Mesenchymal stem cell (in vitro differentiated cells and primary cell): Measurements from ENCODE around the gene SCUBE1.
A peak's percentile ranks its signal among the peaks of the same experiment; 100 is the strongest.

Experiments
- DNase-seq: peaks from one replicate; pipeline ENCODE4 v3.0.0-alpha.2; 2013
- H2AFZ ChIP-seq: one replicate; pipeline ENCODE4 v1.6.1; 2013; ENCODE audit warnings: low read depth, mild to moderate bottlenecking, control low read depth, inconsistent platforms, low read length, moderate library complexity
- H2AK5ac ChIP-seq: 2 replicates; pipeline ENCODE4 v1.6.1; 2013; ENCODE audit warnings: low read length, moderate library complexity, mild to moderate bottlenecking, inconsistent platforms; ENCODE audit not compliant: severe bottlenecking
- H2BK120ac ChIP-seq: one replicate; pipeline ENCODE4 v1.6.1; 2013; ENCODE audit warnings: low read depth, mild to moderate bottlenecking, inconsistent platforms, low read length, moderate library complexity
- H2BK12ac ChIP-seq, 2 experiments: one replicate each; pipeline ENCODE4 v1.6.1; 2013; ENCODE audit warnings: inconsistent platforms in 2 of 2, low read length in 2 of 2, mild to moderate bottlenecking in 2 of 2, moderate library complexity in 2 of 2, control low read depth in 1 of 2
- H2BK15ac ChIP-seq: one replicate; pipeline ENCODE4 v1.6.1; 2013; ENCODE audit warnings: mild to moderate bottlenecking, low read depth, inconsistent platforms; ENCODE audit not compliant: poor library complexity, severe bottlenecking
- H2BK5ac ChIP-seq: 2 replicates; pipeline ENCODE4 v1.6.1; 2013; ENCODE audit warnings: low read depth, mild to moderate bottlenecking, low read length, control low read depth, inconsistent platforms; ENCODE audit not compliant: poor library complexity, severe bottlenecking
- H3K14ac ChIP-seq, 2 experiments: one replicate each; pipeline ENCODE4 v1.6.1; 2013; ENCODE audit warnings: inconsistent platforms in 2 of 2, low read length in 2 of 2, control low read depth in 1 of 2, mild to moderate bottlenecking in 1 of 2, moderate library complexity in 1 of 2
- H3K18ac ChIP-seq, 2 experiments: one replicate each; pipeline ENCODE4 v1.6.1; 2013; ENCODE audit warnings: inconsistent platforms in 2 of 2, low read length in 2 of 2, control low read depth in 1 of 2, low read depth in 1 of 2, mild to moderate bottlenecking in 1 of 2
- H3K23ac ChIP-seq, 2 experiments: one replicate each; pipeline ENCODE4 v1.6.1; 2013; ENCODE audit warnings: inconsistent platforms in 2 of 2, low read length in 2 of 2, mild to moderate bottlenecking in 2 of 2, moderate library complexity in 2 of 2, control low read depth in 1 of 2
- H3K27ac ChIP-seq: 2 replicates; pipeline ENCODE4 v1.5.1; 2013; ENCODE audit warnings: mild to moderate bottlenecking, moderate library complexity, low read length, control low read depth, inconsistent platforms; ENCODE audit not compliant: poor library complexity, severe bottlenecking
- H3K27me3 ChIP-seq, 2 experiments: 2 replicates each; pipeline versions ENCODE4 v1.6.1 to v1.7.0; 2013; ENCODE audit warnings: low read length in 2 of 2, mild to moderate bottlenecking in 2 of 2, moderate library complexity in 2 of 2, control low read depth in 1 of 2, inconsistent platforms in 1 of 2; ENCODE audit not compliant: control insufficient read depth in 1 of 2, insufficient read depth in 1 of 2
- H3K36me3 ChIP-seq, 2 experiments: 2 replicates each; pipeline versions ENCODE4 v1.6.1 to v1.7.0; 2013; ENCODE audit warnings: low read length in 2 of 2, control low read depth in 1 of 2, inconsistent platforms in 1 of 2, low read depth in 1 of 2, mild to moderate bottlenecking in 1 of 2; ENCODE audit not compliant: insufficient read depth in 2 of 2, control insufficient read depth in 1 of 2
- H3K4ac ChIP-seq, 2 experiments: one replicate each; pipeline ENCODE4 v1.6.1; 2013; ENCODE audit warnings: inconsistent platforms in 2 of 2, low read length in 2 of 2, mild to moderate bottlenecking in 2 of 2, moderate library complexity in 2 of 2, control low read depth in 1 of 2, low read depth in 1 of 2
- H3K4me1 ChIP-seq: 2 replicates; pipeline ENCODE4 v1.6.1; 2013; ENCODE audit warnings: low read depth, low read length, control low read depth; ENCODE audit not compliant: control insufficient read depth, insufficient read depth
- H3K4me2 ChIP-seq: 2 replicates; pipeline ENCODE4 v1.6.1; 2013; ENCODE audit warnings: low read length, mild to moderate bottlenecking, inconsistent platforms; ENCODE audit not compliant: poor library complexity, severe bottlenecking
- H3K4me3 ChIP-seq, 2 experiments: 2 replicates each; pipeline versions ENCODE4 v1.5.1 to v1.7.0; 2013; ENCODE audit warnings: low read length in 2 of 2, mild to moderate bottlenecking in 2 of 2, control low read depth in 1 of 2, low read depth in 1 of 2; ENCODE audit not compliant: insufficient read depth in 1 of 2
- H3K79me1 ChIP-seq: replicated peaks from 2 replicates; pipeline ENCODE4 v1.6.1; 2013; ENCODE audit warnings: mild to moderate bottlenecking, control low read depth, low read length, inconsistent platforms; ENCODE audit not compliant: poor library complexity, severe bottlenecking
- H3K9ac ChIP-seq: 2 replicates; pipeline ENCODE4 v1.7.0; 2013; ENCODE audit warnings: mild to moderate bottlenecking, low read length, moderate library complexity
- H3K9me3 ChIP-seq: 2 replicates; pipeline ENCODE4 v1.7.0; 2013; ENCODE audit warnings: mild to moderate bottlenecking, low read length; ENCODE audit not compliant: control insufficient read depth
- H4K8ac ChIP-seq: one replicate; pipeline ENCODE4 v1.6.1; 2013; ENCODE audit warnings: inconsistent platforms, mild to moderate bottlenecking, low read length, moderate library complexity
- H4K91ac ChIP-seq: one replicate; pipeline ENCODE4 v1.6.1; 2013; ENCODE audit warnings: mild to moderate bottlenecking, low read length, inconsistent platforms
- WGBS: methylation state at CpG from one replicate; pipeline ENCODE4 v1.1.7; 2013; ENCODE audit warnings: mixed read lengths; 5-methylcytosine and 5-hydroxymethylcytosine counted together

SCUBE1 gene

DNA sequence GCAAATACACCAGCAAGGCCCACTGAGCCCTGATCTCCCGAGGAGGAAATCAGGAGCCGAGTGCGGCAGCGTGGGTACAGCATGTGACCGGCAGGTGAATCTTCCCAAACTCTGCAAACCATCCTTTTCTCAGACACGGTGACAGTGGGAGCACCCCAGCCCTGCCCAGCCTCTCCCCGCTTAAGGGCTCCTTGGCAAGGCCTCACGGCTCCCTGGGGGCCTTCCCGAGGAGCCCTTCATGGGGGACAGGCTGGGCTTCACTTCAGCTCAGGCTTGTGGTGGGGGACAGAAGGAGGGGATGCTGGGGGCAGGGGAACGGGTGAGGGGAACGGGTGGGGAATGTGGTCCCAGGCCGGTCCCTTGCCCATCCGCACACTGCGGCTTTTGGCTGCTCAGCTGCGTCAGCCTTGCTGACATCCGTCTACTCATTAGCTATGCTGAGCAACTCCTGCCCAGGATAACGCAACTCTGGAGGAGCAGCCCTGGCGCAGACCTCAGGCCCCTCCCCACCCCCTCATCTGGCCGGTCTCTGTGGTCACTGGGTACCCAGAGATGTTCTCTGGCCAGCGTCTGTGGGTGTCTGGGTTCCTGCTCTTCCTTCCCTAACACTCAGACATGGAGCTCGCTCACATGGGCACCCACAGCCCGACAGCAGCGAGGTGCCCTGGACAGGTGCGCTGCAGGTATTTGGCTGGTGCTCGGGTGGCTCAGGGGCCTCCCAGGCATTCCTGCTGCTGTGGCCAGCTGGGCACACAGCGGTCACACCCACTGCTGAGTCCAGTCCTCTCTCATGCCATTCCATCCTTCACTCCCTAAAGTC lies 134.3 kb downstream of the SCUBE1 start:
- H3K9me3 ChIP-seq = no peaks in the 10 kb centered on the region
- H2BK12ac ChIP-seq = no peak overlapping the region
- no peak overlapping the region for H3K9ac ChIP-seq
- peaks cover 5% of the 10 kb centered on the region for H3K4me1 ChIP-seq
- H3K4me2 ChIP-seq = no peak overlapping the region
- H2BK120ac ChIP-seq = no peak overlapping the region
- no peak overlapping the region for H3K4me3 ChIP-seq
- no peak overlapping the region for H3K14ac ChIP-seq
- no peak overlapping the region for H4K8ac ChIP-seq
- H3K18ac ChIP-seq = no peak overlapping the region
- H3K27me3 ChIP-seq = peaks cover 0 to 41% of the 10 kb centered on the region in 2 experiments
- no peak overlapping the region for H2AFZ ChIP-seq
- 90% methylated on average over 25 of the region's 26 CpGs for WGBS
- no peak overlapping the region for H3K27ac ChIP-seq
- no peak overlapping the region for H3K23ac ChIP-seq
- no peak for DNase-seq
- H3K79me1 ChIP-seq = no peaks in the 10 kb centered on the region
- no peak overlapping the region for H2AK5ac ChIP-seq
- no peaks in the 10 kb centered on the region for H3K36me3 ChIP-seq
- H2BK5ac ChIP-seq = no peak overlapping the region
- H3K4ac ChIP-seq = no peak overlapping the region
- H4K91ac ChIP-seq = no peak overlapping the region
- no peak overlapping the region for H2BK15ac ChIP-seq

DNA sequence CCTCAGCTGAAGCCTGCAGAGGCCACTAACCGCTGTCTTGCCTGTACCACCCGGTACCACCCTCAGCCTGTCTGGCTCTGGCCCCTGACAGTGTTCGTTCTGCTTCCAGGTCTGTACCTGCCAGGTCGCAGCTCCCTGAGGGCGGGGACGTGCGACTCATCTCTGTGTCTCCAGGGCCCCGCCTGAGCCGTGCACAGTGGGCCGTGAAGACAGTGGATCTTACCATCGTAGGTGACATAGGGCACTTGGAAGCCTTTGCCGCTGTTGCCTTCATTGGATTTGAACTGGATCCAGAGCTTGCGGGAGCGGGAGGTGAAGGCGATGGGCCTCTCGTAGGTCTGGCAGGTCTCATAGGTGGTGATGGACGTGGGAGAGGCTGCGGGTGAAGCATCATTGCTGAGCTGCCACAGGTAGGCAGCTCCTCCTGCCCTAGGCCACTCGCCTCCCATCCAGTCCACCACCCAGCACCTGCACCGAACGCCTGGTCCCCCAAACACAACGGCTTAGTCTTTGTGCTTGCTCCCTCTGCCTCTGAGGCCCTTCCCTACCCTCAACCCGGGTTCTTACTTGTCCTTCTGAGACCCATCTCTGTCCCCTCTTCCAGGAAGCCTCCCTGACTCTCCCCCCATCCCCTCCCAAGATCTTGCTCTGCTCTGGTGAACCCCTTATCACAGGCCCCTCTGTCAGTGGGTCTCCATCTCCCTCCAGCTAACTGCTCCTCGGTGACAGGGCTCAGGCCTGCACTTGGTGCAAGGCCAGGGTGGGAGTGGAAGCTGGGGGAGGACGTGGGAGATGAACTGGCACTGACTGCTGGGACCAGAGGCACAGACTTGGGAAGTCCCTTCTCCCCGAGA lies 135.1 kb downstream of the SCUBE1 start:
- no peak overlapping the region for H3K14ac ChIP-seq
- H2AFZ ChIP-seq = no peak overlapping the region
- no peak overlapping the region for H3K23ac ChIP-seq
- peaks cover 0 to 40% of the 10 kb centered on the region in 2 experiments for H3K27me3 ChIP-seq
- H3K4me1 ChIP-seq = peaks cover 3% of the 10 kb centered on the region
- no peak overlapping the region for H2BK15ac ChIP-seq
- H3K4me2 ChIP-seq = no peak overlapping the region
- H4K8ac ChIP-seq = peak overlapping the region; percentile 23
- no peak overlapping the region for H3K4me3 ChIP-seq
- H2BK12ac ChIP-seq = no peak overlapping the region
- H3K36me3 ChIP-seq = no peaks in the 10 kb centered on the region
- H3K27ac ChIP-seq = no peak overlapping the region
- no peak overlapping the region for H2BK120ac ChIP-seq
- H4K91ac ChIP-seq = no peak overlapping the region
- no peak overlapping the region for H3K4ac ChIP-seq
- H2AK5ac ChIP-seq = no peak overlapping the region
- 77% methylated on average over 22 of the region's 26 CpGs for WGBS
- no peak overlapping the region for H3K18ac ChIP-seq
- no peak overlapping the region for H2BK5ac ChIP-seq
- H3K9ac ChIP-seq = no peak overlapping the region
- no peaks in the 10 kb centered on the region for H3K9me3 ChIP-seq
- no peaks in the 10 kb centered on the region for H3K79me1 ChIP-seq
- no peak for DNase-seq

DNA sequence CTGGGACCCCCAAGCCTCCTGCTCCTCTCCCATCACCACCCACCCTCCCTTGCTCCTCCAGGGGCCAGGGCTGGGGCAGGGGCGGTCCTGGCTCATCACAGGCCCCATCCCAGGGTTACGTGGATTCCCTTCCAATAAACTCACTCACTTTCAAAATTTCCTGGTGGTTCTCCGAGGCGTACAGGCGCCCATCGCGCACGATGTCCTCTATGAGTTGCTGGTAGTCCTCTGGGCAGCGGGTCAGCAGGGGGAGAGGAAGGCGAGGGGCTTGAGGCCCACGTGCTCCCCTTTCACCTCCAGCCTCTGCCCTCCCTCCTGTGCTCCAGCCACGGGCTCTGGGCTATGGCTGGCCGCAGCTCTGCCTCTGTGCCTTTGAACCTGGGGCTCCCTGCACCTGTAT lies 135.8 kb downstream of the SCUBE1 start:
- Histone ChIP-seq H2AK5ac (no peak overlapping the region), H3K9me3 (no peaks in the 10 kb centered on the region), H2AFZ (no peak overlapping the region), H3K36me3 (no peaks in the 10 kb centered on the region), H3K4ac (no peak overlapping the region), H3K79me1 (no peaks in the 10 kb centered on the region), H4K8ac (no peak overlapping the region), H3K4me2 (no peak overlapping the region), H2BK15ac (no peak overlapping the region), H2BK120ac (no peak overlapping the region), H3K18ac (no peak overlapping the region), H4K91ac (no peak overlapping the region), H3K14ac (no peak overlapping the region), H2BK5ac (no peak overlapping the region), H2BK12ac (no peak overlapping the region), H3K27me3 (peaks cover 0 to 36% of the 10 kb centered on the region in 2 experiments), H3K9ac (no peak overlapping the region), H3K27ac (no peak overlapping the region), H3K23ac (no peak overlapping the region), H3K4me1 (peaks cover 1% of the 10 kb centered on the region), H3K4me3 (no peak overlapping the region)
- WGBS = 90% methylated on average over 13 of the region's 13 CpGs
- DNase-seq = no peak

DNA sequence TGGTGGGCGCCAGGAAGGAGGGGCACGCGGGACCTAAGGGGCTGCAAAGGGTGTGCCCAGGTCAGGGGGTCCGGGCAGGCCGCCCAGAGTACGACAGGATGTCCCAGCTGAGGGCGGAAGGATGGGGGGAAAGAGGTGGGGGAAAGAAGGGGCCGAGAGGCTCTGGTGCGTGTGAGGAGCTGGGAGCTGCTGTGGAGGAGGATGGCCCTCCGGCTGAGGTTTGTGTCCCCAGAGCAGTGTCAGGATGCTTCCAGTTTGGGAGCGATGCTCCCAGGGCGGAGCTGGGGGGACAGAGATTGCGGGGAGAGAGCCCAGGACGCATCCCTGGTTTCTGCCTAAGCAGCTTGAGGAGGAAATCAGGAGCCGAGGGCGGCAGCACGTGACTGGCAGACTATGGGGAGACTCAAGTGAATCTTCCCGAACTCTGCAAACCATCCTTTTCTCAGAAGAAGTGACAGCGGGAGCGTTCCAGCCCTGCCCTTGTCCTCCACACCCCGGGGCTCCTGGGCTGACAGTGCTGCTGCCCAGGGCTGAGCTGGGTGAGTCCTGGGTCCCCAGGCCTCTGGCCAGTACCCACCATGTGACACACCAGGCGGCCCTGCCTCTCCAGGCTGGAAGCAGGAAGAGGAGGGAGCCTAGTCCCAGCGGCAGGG lies 136.5 kb downstream of the SCUBE1 start:
- Histone ChIP-seq H3K4me1 (peaks cover 1% of the 10 kb centered on the region), H3K27me3 (peaks cover 0 to 35% of the 10 kb centered on the region in 2 experiments)

More for the DNA sequence above, 136.5 kb downstream of the SCUBE1 start:
- Histone ChIP-seq H3K27ac (no peak overlapping the region), H4K91ac (no peak overlapping the region), H3K4me2 (no peak overlapping the region), H3K4me3 (no peak overlapping the region), H3K14ac (no peak overlapping the region), H3K36me3 (no peaks in the 10 kb centered on the region), H2BK12ac (no peak overlapping the region), H3K4ac (no peak overlapping the region), H3K79me1 (no peaks in the 10 kb centered on the region), H2BK5ac (no peak overlapping the region), H3K18ac (no peak overlapping the region), H2AK5ac (no peak overlapping the region), H3K9me3 (no peaks in the 10 kb centered on the region), H2BK15ac (no peak overlapping the region), H2BK120ac (no peak overlapping the region), H4K8ac (no peak overlapping the region), H2AFZ (no peak overlapping the region), H3K23ac (no peak overlapping the region), H3K9ac (no peak overlapping the region)
- DNase-seq = no peak
- 78% methylated on average over 21 of the region's 23 CpGs for WGBS
